Activated naive CD8-positive, alpha-beta T cell treated with anti-CD3 and anti-CD28 coated beads for 36 hours (primary cell): ENCODE measurements around the gene ADM5. TPM values are rescaled to one million over a fixed set of nuclear protein-coding genes. Genes with fewer than 3 reads are reported as not detected.

Experiments used
- DNase-seq: peaks from one replicate; pipeline ENCODE4 v3.0.0; 2021
- H3K27ac Mint-ChIP-seq: one replicate; pipeline ENCODE4 v1.8.0; 2022; ENCODE audit warnings: mild to moderate bottlenecking, moderate library complexity, mixed read lengths
- H3K27me3 Mint-ChIP-seq: one replicate; pipeline ENCODE4 v1.8.0; 2022; ENCODE audit warnings: mild to moderate bottlenecking, mixed read lengths
- H3K36me3 Mint-ChIP-seq: one replicate; pipeline ENCODE4 v1.8.0; 2021; ENCODE audit warnings: mild to moderate bottlenecking, mixed read lengths
- H3K4me1 Mint-ChIP-seq: one replicate; pipeline ENCODE4 v1.8.0; 2021; ENCODE audit warnings: mixed read lengths
- H3K4me3 Mint-ChIP-seq: one replicate; pipeline ENCODE4 v1.8.0; 2022; ENCODE audit warnings: mild to moderate bottlenecking, moderate library complexity, mixed read lengths
- H3K9me3 Mint-ChIP-seq: one replicate; pipeline ENCODE4 v1.8.0; 2022; ENCODE audit warnings: mixed read lengths
- total RNA-seq, 2 experiments: library from RNA; stranded (reverse); gene quantifications; one replicate each; pipeline ENCODE4 v1.2.3, GENCODE V29; 2021

ADM5 gene
- total RNA-seq, 2 experiments from 2014 or later = 9.5 to 12.0 TPM

DNA sequence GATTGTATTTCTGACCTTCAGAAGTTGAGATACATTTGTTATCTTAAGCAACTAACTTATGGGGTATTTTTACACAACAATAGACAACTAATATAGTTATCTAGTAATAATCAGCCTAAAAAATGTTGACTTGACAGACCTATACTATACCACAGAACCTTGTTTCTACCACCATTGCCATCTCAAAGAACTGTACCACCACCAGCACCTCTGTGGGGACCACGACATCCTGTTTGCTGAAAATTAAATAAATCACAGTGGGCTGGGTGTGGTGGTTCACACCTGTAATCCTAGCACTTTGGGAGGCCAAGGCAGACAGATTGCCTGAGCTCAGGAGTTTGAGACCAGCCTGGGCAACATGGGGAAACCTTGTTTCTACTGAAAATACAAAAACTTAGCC lies 49.7 kb downstream of the ADM5 start:
- H3K27ac Mint-ChIP-seq = no peak overlapping the region
- H3K36me3 Mint-ChIP-seq = no peaks in the 10 kb centered on the region
- peaks cover 4% of the 10 kb centered on the region for H3K4me1 Mint-ChIP-seq
- H3K27me3 Mint-ChIP-seq = no peaks in the 10 kb centered on the region
- DNase-seq = no peak
- H3K9me3 Mint-ChIP-seq = no peaks in the 10 kb centered on the region
- no peak overlapping the region for H3K4me3 Mint-ChIP-seq

- H3K9me3 Mint-ChIP-seq = no peaks in the 10 kb centered on the region
- H3K27me3 Mint-ChIP-seq = no peaks in the 10 kb centered on the region
- H3K4me1 Mint-ChIP-seq = peaks cover 4% of the 10 kb centered on the region
These were observed 50.5 kb downstream of the ADM5 start for GRCh38 chr19:49739933-49740332.

More at GRCh38 chr19:49739933-49740332, 50.5 kb downstream of the ADM5 start:
- no peaks in the 10 kb centered on the region for H3K36me3 Mint-ChIP-seq
- no peak for DNase-seq
- H3K27ac Mint-ChIP-seq = no peak overlapping the region
- no peak overlapping the region for H3K4me3 Mint-ChIP-seq

Other genes with a start within 250 kb of the ADM5 start
- not detected for gene SLC17A7, start 248.1 kb upstream of the ADM5 start, total RNA-seq
- 100 to 1,000 TPM; 140 to 141 TPM for gene PIH1D1, start 237.8 kb upstream of the ADM5 start, total RNA-seq
- 10 to 100 TPM; 34.4 to 42.0 TPM for gene ALDH16A1, start 236.4 kb upstream of the ADM5 start, total RNA-seq
- gene FLT3LG, start 215.4 kb upstream of the ADM5 start, total RNA-seq = 10 to 100 TPM; 61.0 to 63.5 TPM
- 1,000 to 10,000 TPM; 3,663 to 3,691 TPM for gene RPL13A, start 202.0 kb upstream of the ADM5 start, total RNA-seq
- 1,000 to 10,000 TPM; 2,825 to 2,867 TPM for gene RPS11, start 193.2 kb upstream of the ADM5 start, total RNA-seq
- 10 to 100 TPM; 11.5 to 12.2 TPM for gene FCGRT, start 176.9 kb upstream of the ADM5 start, total RNA-seq
- 1 to 10 TPM; 3.6 to 4.3 TPM for gene RCN3, start 161.6 kb upstream of the ADM5 start, total RNA-seq
- gene NOSIP, start 109.0 kb upstream of the ADM5 start, total RNA-seq = 10 to 100 TPM; 61.4 to 69.5 TPM
- 1 to 10 TPM; 1.5 to 1.6 TPM for gene PRRG2, start 108.3 kb upstream of the ADM5 start, total RNA-seq
- 10 to 100 TPM; 16.0 to 17.8 TPM for gene PRR12, start 98.4 kb upstream of the ADM5 start, total RNA-seq
- gene RRAS, start 49.5 kb upstream of the ADM5 start, total RNA-seq = 1 to 10 TPM; 4.4 to 5.0 TPM
- gene SCAF1, start 47.4 kb upstream of the ADM5 start, total RNA-seq = 10 to 100 TPM; 58.9 to 62.2 TPM
- gene IRF3, start 23.7 kb upstream of the ADM5 start, total RNA-seq = 100 to 1,000 TPM in 1 of 2 experiments, 10 to 100 TPM in 1; 94.5 to 105 TPM
- gene BCL2L12, start 23.7 kb upstream of the ADM5 start, total RNA-seq = 10 to 100 TPM; 74.1 to 81.9 TPM
- gene PRMT1, start 12.3 kb upstream of the ADM5 start, total RNA-seq = 100 to 1,000 TPM; 538 to 547 TPM
- gene CPT1C, start 1.5 kb downstream of the ADM5 start, total RNA-seq = 1 to 10 TPM in 1 of 2 experiments, under 1 TPM in 1; 0.89 to 1.1 TPM
- under 1 TPM; 0.58 to 0.72 TPM for gene TSKS, start 73.7 kb downstream of the ADM5 start, total RNA-seq
- gene AP2A1, start 77.4 kb downstream of the ADM5 start, total RNA-seq = 10 to 100 TPM; 83.0 to 83.2 TPM
- gene FUZ, start 123.7 kb downstream of the ADM5 start, total RNA-seq = 10 to 100 TPM; 28.7 to 30.9 TPM
- 10 to 100 TPM; 41.6 to 44.8 TPM for gene MED25, start 128.7 kb downstream of the ADM5 start, total RNA-seq
- gene PTOV1, start 161.6 kb downstream of the ADM5 start, total RNA-seq = 10 to 100 TPM; 73.9 to 76.4 TPM
- 100 to 1,000 TPM in 1 of 2 experiments, 10 to 100 TPM in 1; 78.9 to 143 TPM for gene PNKP, start 178.0 kb downstream of the ADM5 start, total RNA-seq
- gene AKT1S1, start 187.8 kb downstream of the ADM5 start, total RNA-seq = 10 to 100 TPM; 21.0 to 22.7 TPM
- 10 to 100 TPM; 22.6 to 24.0 TPM for gene TBC1D17, start 188.1 kb downstream of the ADM5 start, total RNA-seq
- gene IL4I1, start 207.3 kb downstream of the ADM5 start, total RNA-seq = 1 to 10 TPM; 2.3 to 2.9 TPM
- gene ATF5, start 239.6 kb downstream of the ADM5 start, total RNA-seq = 10 to 100 TPM; 23.4 to 25.4 TPM
- 100 to 1,000 TPM; 164 to 179 TPM for gene NUP62, start 239.9 kb downstream of the ADM5 start, total RNA-seq